Spleen (tissue), 7 donors: Measurements from ENCODE around the gene ASB1.

Experiments
- CTCF ChIP-seq, 11 experiments: fragments of 200-600 bp in 7 of 11; fragments of 450-650 bp in 4 of 11; sonication (generic) in 4 of 11; IDR thresholded peaks in 8 of 11; conservative IDR thresholded peaks in 3 of 11; 1 replicate in 7 of 11; 2 replicates in 4 of 11; pipeline versions ENCODE4 v1.4.0 to v1.8.0; 2016 to 2021; ENCODE audit warnings: antibody characterized with exemption in 11 of 11, inconsistent platforms in 4 of 11, mild to moderate bottlenecking in 1 of 11
- POLR2A ChIP-seq, 3 donors: fragments of 450-650 bp; IDR thresholded peaks; one replicate each; pipeline ENCODE4 v1.5.1; 2017; ENCODE audit warnings: antibody characterized with exemption in 3 of 3, mild to moderate bottlenecking in 1 of 3
- POLR2AphosphoS5 ChIP-seq, 3 donors: sonication (generic); formaldehyde crosslinking; IDR thresholded peaks; one replicate each; pipeline ENCODE4 v1.5.1; 2017; ENCODE audit warnings: antibody characterized with exemption in 3 of 3
- donor health status: DM: no; HTN: no; CAD: no; lungs with moderate emphysema.
- donor health status: DM: no; HTN: no; CAD: no.
- donor health status: DM: no; HTN: no; CAD: no.

GRCh38 chr2:238466243-238466756 is 39.6 kb downstream of the ASB1 start:
- TF ChIP-seq POLR2A (IDR thresholded peaks at IDR 0.05) (no peak), CTCF (IDR thresholded peaks at IDR 0.05 in 8 of 11, conservative IDR thresholded peaks at IDR 0.05 in 3 of 11) (no peak), POLR2AphosphoS5 (IDR thresholded peaks at IDR 0.05) (no peak)
